ENCODE results near the gene HMGCLL1.

DNA sequence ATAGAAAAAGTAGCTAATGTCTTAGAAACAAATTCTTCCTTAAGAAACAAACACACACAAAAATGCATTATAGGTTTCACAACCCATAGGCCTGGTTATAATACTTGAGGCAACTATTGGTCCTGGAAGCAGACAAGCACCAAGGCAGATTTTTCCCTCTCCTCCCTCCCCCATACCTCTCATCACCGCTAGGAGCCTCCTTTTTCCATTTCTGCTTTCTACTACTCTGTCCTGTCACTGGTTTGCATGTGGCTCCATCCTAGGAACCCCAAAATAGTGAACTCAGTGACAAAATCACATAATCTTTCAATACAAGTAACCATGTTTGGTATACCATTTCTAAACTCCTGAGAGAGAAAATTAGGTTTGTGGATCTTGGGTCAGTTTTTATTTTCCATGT, 66.1 kb downstream of the HMGCLL1 start:
- TF ChIP-seq, protein P1, sequence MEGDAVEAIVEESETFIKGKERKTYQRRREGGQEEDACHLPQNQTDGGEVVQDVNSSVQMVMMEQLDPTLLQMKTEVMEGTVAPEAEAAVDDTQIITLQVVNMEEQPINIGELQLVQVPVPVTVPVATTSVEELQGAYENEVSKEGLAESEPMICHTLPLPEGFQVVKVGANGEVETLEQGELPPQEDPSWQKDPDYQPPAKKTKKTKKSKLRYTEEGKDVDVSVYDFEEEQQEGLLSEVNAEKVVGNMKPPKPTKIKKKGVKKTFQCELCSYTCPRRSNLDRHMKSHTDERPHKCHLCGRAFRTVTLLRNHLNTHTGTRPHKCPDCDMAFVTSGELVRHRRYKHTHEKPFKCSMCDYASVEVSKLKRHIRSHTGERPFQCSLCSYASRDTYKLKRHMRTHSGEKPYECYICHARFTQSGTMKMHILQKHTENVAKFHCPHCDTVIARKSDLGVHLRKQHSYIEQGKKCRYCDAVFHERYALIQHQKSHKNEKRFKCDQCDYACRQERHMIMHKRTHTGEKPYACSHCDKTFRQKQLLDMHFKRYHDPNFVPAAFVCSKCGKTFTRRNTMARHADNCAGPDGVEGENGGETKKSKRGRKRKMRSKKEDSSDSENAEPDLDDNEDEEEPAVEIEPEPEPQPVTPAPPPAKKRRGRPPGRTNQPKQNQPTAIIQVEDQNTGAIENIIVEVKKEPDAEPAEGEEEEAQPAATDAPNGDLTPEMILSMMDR (IDR thresholded peaks at IDR 0.05) = no peak
- TF ChIP-seq POLR2A (IDR thresholded peaks at IDR 0.05) = no peak
